Epithelial cell of proximal tubule (primary cell): ENCODE results near the gene SPRR3. TPM values are rescaled to one million over a fixed set of nuclear protein-coding genes. Genes with fewer than 3 reads are reported as not detected.

Source experiments
- DNase-seq: peaks from one replicate; pipeline ENCODE4 v3.0.0-alpha.2; 2011; ENCODE audit warnings: low read depth
- H3K4me3 ChIP-seq: 2 replicates; pipeline ENCODE4 v1.5.1; 2011; ENCODE audit warnings: low read depth, mild to moderate bottlenecking, low read length
- total RNA-seq: library from RNA; depleted of rRNA; stranded (reverse); fragments of >200 nt; gene quantifications from 2 replicates; pipeline ENCODE4 v1.2.3, GENCODE V29; 2015
- TF ChIP-seq, protein P1 (sequence below): conservative IDR thresholded peaks from 2 replicates; pipeline ENCODE4 v1.5.1; 2012; ENCODE audit warnings: low read depth, mild to moderate bottlenecking, low read length

The SPRR3 gene
- total RNA-seq, 1 donor from 2014 or later = not detected

- TF ChIP-seq, protein P1, sequence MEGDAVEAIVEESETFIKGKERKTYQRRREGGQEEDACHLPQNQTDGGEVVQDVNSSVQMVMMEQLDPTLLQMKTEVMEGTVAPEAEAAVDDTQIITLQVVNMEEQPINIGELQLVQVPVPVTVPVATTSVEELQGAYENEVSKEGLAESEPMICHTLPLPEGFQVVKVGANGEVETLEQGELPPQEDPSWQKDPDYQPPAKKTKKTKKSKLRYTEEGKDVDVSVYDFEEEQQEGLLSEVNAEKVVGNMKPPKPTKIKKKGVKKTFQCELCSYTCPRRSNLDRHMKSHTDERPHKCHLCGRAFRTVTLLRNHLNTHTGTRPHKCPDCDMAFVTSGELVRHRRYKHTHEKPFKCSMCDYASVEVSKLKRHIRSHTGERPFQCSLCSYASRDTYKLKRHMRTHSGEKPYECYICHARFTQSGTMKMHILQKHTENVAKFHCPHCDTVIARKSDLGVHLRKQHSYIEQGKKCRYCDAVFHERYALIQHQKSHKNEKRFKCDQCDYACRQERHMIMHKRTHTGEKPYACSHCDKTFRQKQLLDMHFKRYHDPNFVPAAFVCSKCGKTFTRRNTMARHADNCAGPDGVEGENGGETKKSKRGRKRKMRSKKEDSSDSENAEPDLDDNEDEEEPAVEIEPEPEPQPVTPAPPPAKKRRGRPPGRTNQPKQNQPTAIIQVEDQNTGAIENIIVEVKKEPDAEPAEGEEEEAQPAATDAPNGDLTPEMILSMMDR = no peak
- no peak for DNase-seq
Observed at GRCh38 chr1:152960452-152961044, 41.0 kb upstream of the SPRR3 start.

GRCh38 chr1:152961226-152961891 lies 40.2 kb upstream of the SPRR3 start:
- no peak overlapping the region for H3K4me3 ChIP-seq
- DNase-seq = no peak
- TF ChIP-seq, protein P1 = no peak

More at GRCh38 chr1:152960452-152961044, 41.0 kb upstream of the SPRR3 start:
- no peak overlapping the region for H3K4me3 ChIP-seq

DNA sequence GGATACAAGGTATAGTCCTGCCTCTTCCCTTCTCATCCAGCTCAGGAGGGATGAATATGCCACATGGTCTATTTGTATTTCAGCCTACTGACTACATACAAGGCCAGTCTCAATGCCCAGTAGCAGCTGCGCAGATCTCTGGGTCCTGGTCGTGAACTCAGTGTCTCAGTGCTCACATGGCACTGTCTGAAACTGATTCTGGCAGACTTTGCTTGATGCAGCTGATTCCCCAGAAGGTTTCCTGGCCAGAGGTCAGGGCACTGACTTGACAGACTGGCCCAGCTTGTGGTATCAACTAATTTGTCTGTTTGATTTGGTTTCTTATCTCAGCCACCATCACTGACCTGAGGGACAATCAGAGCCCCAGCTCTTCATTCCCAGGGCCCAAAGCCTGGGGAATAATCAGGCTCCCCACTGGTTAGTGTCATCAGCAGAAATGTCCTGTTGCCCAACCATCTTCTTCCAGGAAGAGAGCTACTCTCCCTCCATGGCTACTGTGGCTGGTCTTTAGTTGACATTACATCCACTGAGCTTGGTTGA lies 38.6 kb upstream of the SPRR3 start:
- TF ChIP-seq, protein P1 = no peak
- DNase-seq = no peak
- no peak overlapping the region for H3K4me3 ChIP-seq

DNA sequence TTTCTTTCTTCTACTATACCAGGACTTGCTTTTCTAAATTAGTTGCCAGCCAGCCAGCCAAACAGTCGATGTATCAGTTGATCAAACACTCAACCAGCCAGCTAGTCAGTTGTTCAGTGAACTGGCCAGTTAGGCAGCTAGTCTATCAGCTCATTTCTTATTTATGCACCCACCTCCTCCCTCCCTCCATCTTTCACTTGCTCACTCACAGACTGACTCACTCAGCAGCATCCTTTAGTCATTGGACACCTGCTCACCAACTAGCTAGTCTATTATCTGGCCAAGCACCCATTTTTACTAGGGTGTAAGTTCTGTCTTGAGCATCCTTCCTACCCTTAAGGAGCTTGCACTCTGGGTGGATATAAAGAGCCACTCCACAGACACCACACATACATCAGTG lies 37.0 kb upstream of the SPRR3 start:
- H3K4me3 ChIP-seq = no peak overlapping the region
- no peak for DNase-seq
- TF ChIP-seq, protein P1 = no peak

DNA sequence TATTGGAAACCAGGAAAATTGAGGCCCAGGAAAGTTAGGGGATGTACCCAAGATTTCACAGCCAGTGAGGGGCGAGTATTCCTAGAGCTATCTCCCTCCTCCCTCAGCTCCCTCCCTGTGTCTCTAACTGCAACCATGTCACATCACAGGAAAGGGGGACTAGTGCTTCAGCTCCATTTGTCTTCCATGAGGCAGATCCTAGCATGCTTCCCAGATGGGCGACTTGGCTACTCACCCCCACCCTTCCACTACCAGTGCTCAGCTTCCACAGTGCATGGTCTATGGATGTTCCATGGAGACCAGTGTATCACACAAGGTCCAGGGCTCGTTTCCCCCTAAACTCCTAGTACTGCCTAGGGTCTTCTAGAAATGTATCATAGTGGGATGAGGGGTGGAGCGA lies 35.7 kb upstream of the SPRR3 start:
- no peak overlapping the region for H3K4me3 ChIP-seq
- DNase-seq = no peak
- TF ChIP-seq, protein P1 = no peak

DNA sequence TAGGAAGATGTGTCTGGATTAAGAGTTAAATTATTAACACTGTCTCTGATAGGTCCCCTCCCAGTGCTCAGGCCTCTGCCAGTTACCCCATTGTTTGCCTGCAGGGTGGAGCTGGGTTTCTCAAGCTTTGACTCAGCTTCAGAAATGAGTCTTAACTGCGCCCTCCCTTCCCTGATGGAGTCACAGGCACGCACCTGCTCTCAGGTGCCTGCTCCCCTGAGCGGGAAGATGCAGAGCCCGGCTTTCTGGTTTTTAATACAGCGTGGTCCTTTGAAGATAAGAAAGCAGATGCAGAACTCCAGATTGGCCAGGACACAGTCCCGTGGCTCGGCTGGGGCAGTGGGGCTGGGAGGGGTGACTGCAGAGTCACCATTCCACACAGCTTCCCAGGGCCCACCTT lies 34.3 kb upstream of the SPRR3 start:
- TF ChIP-seq, protein P1 = no peak
- H3K4me3 ChIP-seq = no peak overlapping the region
- no peak for DNase-seq
